ENCODE measurements around the gene CD6.

CD6 gene

DNA sequence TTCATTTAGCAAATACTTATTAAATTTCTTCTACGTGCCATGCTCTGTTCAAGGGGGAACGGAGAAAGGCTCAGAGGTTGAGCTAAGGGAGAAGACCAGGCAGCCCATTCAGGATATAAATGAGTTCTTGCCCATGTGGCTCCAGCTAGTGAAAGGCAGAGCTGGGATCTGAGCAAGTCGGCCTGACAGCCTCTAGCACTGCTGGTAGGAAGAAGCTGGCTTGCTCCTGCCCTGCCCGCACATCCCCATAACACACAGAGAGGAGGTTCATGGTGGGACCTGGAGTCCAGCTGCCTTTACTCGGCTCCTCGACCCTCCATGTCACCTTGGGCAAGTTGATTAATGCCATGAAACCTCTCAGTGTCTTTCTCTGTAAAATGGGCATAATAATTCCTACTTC is 21.5 kb upstream of the CD6 start:
- TF ChIP-seq, protein P1, sequence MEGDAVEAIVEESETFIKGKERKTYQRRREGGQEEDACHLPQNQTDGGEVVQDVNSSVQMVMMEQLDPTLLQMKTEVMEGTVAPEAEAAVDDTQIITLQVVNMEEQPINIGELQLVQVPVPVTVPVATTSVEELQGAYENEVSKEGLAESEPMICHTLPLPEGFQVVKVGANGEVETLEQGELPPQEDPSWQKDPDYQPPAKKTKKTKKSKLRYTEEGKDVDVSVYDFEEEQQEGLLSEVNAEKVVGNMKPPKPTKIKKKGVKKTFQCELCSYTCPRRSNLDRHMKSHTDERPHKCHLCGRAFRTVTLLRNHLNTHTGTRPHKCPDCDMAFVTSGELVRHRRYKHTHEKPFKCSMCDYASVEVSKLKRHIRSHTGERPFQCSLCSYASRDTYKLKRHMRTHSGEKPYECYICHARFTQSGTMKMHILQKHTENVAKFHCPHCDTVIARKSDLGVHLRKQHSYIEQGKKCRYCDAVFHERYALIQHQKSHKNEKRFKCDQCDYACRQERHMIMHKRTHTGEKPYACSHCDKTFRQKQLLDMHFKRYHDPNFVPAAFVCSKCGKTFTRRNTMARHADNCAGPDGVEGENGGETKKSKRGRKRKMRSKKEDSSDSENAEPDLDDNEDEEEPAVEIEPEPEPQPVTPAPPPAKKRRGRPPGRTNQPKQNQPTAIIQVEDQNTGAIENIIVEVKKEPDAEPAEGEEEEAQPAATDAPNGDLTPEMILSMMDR (IDR thresholded peaks at IDR 0.05): no peak
- intact Hi-C loops (cut with DNase I; ENCODE audit: low total_unique reads): no loop called here
- no peak for DNase-seq
- H3K9me3 ChIP-seq: no peaks in the 10 kb centered on the region
- H3K27ac ChIP-seq: no peak overlapping the region
- H3K27me3 ChIP-seq: no peaks in the 10 kb centered on the region
- peaks cover 0 to 25% (median 6%) of the 10 kb centered on the region in 4 donors for H3K4me1 ChIP-seq
- peaks cover 0 to 13% (median 6%) of the 10 kb centered on the region in 3 donors for H3K36me3 ChIP-seq
- H3K4me3 ChIP-seq: peak overlapping the region; percentile 60

DNA sequence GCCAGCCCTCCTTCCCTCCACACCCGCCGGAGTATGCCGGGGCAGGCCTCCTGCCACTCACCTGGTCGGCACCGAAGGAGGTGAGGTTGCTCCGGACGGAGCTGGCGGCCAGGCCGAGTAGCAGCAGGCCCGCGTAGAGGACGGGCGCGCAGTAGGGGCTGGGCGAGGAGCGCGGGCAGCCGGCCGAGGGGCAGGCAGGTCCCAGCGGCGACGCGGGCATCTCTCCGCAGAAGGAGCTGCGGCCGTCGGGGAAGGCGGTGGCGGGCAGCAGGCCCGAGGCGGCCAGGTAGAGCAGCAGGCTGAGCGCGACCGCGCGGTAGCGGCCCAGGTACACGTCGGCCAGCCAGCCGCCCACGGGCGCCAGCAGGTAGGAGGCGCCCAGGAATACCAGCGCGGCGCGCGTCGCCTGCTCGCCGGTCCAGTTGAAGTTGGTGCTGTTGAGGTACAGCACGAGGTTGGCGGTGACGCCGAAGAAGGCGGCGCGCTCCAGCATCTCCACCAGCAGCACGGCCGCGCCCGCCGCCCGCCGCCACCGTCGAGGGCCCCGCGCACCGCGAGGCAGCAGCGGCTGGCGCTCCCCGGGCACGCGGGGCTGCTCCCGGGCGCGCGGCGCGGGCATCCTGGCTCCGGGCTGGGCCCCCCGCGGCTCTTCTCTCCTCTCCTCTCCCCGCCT is 20.4 kb upstream of the CD6 start:
- Histone ChIP-seq H3K4me3 (peak overlapping the region; percentile 60), H3K4me1 (peaks cover 0 to 25% (median 6%) of the 10 kb centered on the region in 4 donors), H3K36me3 (peaks cover 0 to 7% (median 5%) of the 10 kb centered on the region in 3 donors), H3K27ac (peak overlapping the region; percentile 78 to 81), H3K27me3 (no peaks in the 10 kb centered on the region), H3K9me3 (no peaks in the 10 kb centered on the region)
- peak in 1 of 2 donors; percentile 54 for DNase-seq
- TF ChIP-seq, protein P1 (IDR thresholded peaks at IDR 0.05): no peak
- intact Hi-C loops (cut with DNase I; ENCODE audit: low total_unique reads): no loop called here

DNA sequence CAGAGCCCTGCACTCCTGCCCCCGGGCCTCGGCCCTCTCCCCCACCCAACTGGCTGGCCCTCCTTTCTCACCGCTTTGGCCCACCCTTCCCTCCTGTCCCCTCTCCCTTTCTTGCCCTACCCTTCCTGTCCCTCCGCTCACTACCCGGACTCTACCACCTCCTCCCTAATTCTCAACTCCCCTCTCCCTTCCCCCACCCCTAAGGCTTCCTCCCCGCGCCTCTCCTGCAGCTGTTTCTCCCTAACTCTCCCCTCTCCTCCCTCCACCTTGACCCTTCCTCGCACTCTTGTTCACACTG is 19.9 kb upstream of the CD6 start:
- H3K9me3 ChIP-seq: no peaks in the 10 kb centered on the region
- H3K36me3 ChIP-seq: peaks cover 0 to 2% (median under 1%) of the 10 kb centered on the region in 3 donors
- DNase-seq: no peak
- peak overlapping the region; percentile 60 for H3K4me3 ChIP-seq
- peak overlapping the region; percentile 78 to 81 for H3K27ac ChIP-seq
- no peaks in the 10 kb centered on the region for H3K27me3 ChIP-seq
- peaks cover 0 to 25% (median 6%) of the 10 kb centered on the region in 4 donors for H3K4me1 ChIP-seq
- TF ChIP-seq, protein P1 (IDR thresholded peaks at IDR 0.05): no peak
- intact Hi-C loops (cut with DNase I; ENCODE audit: low total_unique reads): no loop called here

DNA sequence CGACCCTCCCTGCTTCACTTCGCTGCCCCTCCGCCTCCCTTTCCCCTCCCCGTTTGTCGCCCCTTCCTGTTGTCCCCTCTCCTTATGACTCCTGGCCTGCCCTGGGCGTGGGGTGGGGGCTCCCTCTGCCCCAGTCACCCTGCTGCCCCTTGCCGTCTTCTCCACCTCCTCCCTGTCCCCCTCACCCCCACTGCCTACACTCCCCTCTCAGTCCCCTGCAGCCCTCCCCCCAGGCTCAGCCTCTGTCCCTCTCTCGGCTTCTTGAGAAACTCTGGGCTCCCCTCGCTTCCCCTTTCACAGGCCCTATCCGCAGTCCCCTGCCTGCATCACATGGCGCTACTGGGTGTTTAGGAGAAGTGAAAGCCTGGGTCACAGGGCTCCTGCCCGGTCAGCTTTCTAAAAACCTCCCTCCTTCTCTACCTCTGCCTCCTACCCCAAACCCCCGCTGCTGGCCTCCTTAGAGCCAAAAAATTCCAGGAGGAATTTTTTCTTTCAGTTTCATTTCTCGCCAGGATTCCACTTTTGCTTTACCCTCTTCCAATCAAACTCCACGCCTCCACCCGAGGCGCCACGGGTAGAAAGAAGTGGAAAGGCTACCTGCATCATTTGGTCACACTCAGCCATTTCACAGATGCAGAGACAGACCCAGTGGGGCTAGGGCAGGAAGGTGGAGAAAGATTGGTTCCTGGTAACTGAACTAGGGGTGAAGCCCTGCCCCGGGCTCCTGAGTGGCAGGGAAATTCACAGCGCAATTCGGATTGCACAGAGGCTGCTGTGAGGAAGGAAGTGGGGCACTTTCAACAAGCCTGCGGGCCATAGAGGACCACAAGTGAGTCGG is 19.4 kb upstream of the CD6 start, which contains the start of gene SLC15A3:
TSS of gene SLC15A3 (minus strand) at position 273 of the 838 bp plus-strand sequence. CDS start 625 bp downstream, outside the sequence.
- DNase-seq: peak; percentile 86 to 88
- intact Hi-C loops (cut with DNase I; ENCODE audit: low total_unique reads): no loop called here
- Histone ChIP-seq H3K4me1 (peaks cover 0 to 25% (median 6%) of the 10 kb centered on the region in 4 donors), H3K27ac (peak within 1 kb of the TSS; percentile 78 to 81), H3K36me3 (no peaks in the 10 kb centered on the region), H3K27me3 (no peaks in the 10 kb centered on the region), H3K9me3 (no peaks in the 10 kb centered on the region), H3K4me3 (peak within 1 kb of the TSS; percentile 60)
- TF ChIP-seq, protein P1 (IDR thresholded peaks at IDR 0.05): no peak

DNA sequence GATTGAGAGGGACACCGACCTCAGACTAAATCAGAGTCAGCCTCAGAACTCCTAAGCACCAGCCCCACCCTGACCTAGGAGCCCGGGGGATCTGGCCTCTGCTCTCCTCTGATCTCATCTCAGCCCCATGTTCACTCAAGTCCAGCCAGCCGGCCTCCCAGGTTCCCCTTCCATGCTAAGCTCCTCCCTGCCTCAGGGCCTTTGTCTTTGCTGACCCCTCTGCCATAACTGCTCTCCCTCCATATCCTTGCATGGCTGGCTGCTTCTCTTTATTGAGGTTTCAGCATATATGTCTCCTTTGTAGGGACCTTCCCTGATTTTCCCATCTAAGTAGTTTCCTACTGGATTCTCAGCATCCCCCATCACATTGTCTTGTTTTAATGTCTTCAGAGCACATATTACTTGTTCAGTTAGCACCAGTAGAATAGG is 18.7 kb upstream of the CD6 start:
- H3K36me3 ChIP-seq: no peaks in the 10 kb centered on the region
- H3K4me3 ChIP-seq: peak overlapping the region; percentile 60
- TF ChIP-seq, protein P1 (IDR thresholded peaks at IDR 0.05): no peak
- H3K9me3 ChIP-seq: no peaks in the 10 kb centered on the region
- no peaks in the 10 kb centered on the region for H3K27me3 ChIP-seq
- DNase-seq: no peak
- intact Hi-C loops (cut with DNase I; ENCODE audit: low total_unique reads): no loop called here
- H3K27ac ChIP-seq: peak overlapping the region; percentile 78 to 81
- H3K4me1 ChIP-seq: peaks cover 0 to 25% (median 6%) of the 10 kb centered on the region in 4 donors
